ENCODE results near the gene PLP2.
"Not testable (repeated sequence)": the region's sequence is repeated elsewhere in the genome, so short reads cannot be mapped to it uniquely, and the experiment has no call there.

The PLP2 gene, protein sequence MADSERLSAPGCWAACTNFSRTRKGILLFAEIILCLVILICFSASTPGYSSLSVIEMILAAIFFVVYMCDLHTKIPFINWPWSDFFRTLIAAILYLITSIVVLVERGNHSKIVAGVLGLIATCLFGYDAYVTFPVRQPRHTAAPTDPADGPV

DNA sequence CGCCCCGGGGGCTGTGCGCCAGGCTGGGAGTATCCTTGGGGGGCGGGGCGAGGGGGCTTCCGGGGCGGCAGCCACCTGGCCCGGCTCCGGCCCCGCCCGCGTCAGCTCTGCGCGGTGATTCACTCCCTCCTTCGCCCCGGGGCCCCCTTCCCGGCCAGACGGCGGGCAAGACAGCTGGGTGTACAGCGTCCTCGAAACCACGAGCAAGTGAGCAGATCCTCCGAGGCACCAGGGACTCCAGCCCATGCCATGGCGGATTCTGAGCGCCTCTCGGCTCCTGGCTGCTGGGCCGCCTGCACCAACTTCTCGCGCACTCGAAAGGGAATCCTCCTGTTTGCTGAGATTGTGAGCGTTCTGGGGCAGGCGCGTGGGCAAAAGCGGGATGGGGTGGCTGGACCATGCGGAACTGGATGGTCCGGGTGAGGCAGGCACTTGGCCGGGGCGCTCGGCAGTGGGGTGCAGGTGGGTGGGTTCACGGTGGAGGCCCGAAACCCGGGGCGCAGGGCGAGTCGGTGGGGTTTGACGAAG, at the start of gene PLP2:
Gene PLP2, plus strand, starts transcription at position 147 of the 528 bp plus-strand sequence. Its CDS starts 103 bp downstream, at position 250.
- peak; percentile 26 for DNase-seq (ENCODE audit: low read depth, low spot score)

DNA sequence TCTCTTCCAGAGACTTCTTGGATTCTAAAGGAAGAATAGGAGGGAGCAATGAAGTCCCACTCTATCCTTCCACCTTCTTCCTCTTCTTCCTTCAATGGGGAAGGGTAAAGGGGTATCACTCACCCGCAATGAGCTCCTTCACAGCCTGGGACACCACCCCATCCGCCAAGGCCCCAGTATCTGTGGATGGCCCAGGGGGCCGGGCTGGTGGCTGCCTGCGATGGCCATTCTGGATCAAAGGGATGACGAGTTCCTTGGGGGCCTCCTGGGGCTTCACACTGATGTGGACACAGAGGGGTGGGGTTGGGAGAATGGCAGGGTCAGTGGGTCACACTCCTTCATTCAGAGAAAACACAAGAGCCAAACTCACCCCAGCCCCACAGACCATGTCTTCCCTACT, 49.2 kb upstream of the PLP2 start:
- DNase-seq (ENCODE audit: low read depth, low spot score), result no peak

DNA sequence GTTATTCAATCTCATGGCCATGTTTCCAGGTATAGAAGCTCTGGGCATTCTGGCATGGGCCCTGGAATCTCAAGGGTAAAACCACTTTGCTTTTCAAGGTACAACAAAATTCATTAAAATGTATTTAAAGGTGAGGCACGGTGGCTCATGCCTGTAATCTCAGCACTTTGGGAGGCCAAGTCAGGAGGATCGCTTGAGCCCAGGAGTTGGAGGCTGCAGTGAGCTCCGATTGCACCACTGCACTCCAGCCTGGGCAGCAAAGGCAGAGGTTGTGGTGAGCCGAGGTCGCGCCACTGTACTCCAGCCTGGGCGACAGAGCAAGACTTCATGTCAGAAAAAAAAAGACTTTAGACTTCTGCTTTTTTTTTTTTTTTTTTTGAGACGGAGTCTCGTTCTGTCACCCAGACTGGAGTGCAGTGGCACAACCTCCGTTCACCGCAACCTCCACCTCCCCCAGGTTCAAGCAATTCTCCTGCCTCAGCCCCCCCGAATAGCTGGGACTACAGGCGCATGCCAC, 43.9 kb upstream of the PLP2 start:
- DNase-seq (ENCODE audit: low read depth, low spot score), result not testable (repeated sequence)

DNA sequence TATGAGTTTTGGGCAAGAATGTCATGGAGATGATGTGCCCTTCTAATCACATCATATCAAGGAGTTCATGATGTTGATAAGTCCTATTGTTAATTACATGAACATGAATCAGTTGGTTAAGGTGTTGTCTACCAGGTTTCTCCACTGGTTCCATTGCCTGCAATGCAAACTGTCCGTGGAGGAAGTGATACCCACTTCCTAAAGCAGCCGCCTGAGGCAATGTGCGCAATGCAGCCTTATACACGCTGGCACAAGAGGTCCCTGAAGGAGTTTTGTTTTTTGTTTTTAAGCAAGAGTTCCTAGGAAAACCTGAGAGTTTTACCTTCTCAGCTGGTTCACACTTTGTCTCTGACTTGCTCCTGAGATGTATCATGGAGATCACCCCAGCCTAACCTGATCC, 42.3 kb upstream of the PLP2 start:
- DNase-seq (ENCODE audit: low read depth, low spot score), result no peak

DNA sequence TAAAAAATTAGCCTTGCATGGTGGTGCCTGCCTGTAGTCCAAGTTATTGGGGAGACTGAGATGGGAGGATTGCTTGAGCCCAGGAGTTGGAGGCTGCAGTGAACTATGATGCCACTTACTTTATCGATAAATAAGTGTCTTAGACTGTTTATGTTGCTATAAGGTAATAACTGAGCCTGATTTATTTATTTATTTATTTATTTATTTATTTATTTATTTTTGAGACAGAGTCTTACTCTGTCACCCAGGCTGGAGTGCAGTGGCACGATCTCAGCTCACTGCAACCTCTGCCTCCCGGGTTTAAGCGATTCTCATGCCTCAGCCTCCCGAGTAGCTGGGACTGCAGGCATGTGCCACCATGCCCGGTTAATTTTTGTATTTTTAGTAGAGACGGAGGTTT, 39.4 kb upstream of the PLP2 start:
- not testable (repeated sequence) for DNase-seq (ENCODE audit: low read depth, low spot score)

DNA sequence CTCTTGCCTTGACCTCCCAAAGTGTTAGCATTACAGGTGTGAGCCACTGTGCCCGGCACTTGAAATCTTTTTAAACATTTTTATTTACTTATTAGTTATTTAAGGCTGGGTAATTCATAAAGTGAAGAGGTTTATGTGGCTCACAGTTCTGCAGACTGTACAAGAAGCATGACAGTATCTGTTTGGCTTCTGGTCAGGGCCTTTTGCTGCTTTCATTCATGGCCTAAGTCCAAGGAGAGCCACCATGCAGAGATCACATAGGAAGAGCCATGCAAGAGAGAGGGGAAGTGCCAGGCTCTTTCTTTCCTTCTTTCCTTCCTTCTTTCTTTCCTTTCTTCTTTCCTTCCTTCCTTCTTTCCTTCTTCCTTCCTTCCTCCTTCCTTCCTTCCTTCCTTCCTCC, 37.9 kb upstream of the PLP2 start:
- no peak for DNase-seq (ENCODE audit: low read depth, low spot score)

DNA sequence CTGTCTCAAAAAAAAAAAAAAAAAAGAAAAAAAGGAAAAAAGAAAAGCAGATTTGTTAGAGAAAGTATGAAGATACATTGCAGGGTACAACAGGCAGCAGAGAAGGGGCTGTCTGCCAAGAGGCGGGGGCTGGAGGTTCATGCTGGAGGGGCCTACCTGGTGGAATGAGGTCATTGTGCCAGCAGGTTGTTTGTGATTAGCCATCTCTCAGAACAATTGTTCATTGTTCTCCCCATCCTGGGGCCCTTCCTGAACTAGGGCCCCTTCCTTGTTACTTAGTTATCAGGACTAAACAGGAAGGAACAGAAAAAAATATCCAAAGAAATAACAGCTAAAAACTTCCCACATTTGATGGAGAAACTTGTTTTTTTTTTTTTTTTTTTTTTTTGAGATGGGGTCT, 34.2 kb upstream of the PLP2 start:
- no peak for DNase-seq (ENCODE audit: low read depth, low spot score)

DNA sequence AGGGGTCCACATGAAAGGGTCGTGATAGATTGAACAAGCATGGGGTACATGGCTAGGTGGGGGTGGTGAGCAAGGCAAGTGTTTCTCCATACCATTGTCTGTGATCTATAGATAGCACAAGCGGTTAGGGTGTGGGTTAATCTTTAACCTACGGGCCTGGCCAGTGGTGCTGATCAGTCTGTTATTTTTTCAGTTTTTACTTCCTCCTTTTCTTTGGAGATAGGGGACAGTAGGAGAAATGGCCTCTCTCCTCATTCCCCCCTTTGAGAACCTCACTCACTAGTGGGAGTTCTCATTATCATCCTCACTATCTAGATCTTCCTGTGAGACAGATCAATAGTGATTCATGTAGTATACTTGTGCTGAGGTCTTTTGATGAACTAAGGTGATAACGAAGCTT, 32.0 kb upstream of the PLP2 start:
- no peak for DNase-seq (ENCODE audit: low read depth, low spot score)

DNA sequence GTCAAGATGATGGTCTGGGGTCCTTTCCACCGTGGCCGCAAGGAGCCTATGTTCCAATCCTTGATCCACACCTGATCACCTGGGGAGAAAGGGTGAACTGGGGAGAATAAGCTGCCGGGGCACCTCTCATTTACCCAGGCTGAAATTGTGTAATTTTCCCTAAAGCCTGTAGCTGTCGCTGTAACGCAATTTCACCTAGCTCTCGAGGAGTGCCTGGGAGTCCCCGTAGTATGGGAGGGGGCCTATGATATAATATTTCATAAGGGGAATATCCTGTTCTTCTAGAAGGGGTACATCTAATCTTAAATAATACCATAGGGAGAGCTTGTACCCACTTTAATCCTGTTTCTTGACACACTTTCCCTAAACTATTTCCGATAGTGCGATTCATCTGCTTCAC, 29.4 kb upstream of the PLP2 start:
- DNase-seq (ENCODE audit: low read depth, low spot score), result not testable (repeated sequence)

DNA sequence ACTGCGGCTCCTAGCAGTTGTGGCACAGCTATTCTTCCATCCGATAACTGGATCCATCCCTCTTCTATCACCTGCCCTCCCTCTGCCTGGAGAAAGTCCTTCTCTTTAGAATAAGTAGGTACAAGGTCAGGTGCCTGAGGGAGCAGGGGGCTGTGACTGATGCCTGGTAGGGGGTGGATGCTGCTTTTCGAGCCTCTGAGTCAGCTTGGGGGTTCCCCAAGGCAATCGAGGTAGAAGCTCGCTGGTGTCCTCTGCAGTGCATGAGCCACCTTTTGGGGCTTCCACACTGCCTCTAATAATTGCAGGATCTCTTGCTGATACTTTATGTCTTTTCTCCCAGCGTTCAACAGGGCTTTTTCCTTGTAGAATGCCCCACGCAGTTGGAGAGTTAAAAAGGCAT, 28.5 kb upstream of the PLP2 start:
- not testable (repeated sequence) for DNase-seq (ENCODE audit: low read depth, low spot score)

DNA sequence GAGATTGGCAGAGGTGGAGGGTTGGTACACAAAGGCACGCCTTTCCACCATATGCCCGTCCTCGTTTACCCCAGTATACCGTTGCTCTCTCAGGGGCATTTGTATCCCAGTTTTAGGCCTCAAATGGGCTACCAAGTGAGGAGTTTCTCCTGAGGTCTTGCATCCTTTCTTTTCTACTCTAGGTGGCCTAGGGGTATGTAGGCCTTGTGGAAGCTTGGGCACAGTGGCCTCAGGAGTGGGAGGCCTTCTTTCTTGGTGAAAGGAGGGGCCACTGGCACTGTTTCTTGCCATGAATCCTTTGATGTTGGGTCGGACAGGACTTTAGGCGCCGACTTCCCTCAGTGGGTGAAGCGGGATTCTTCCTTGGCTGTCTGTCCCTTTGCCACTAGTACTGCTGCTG, 24.4 kb upstream of the PLP2 start:
- DNase-seq (ENCODE audit: low read depth, low spot score), result no peak

DNA sequence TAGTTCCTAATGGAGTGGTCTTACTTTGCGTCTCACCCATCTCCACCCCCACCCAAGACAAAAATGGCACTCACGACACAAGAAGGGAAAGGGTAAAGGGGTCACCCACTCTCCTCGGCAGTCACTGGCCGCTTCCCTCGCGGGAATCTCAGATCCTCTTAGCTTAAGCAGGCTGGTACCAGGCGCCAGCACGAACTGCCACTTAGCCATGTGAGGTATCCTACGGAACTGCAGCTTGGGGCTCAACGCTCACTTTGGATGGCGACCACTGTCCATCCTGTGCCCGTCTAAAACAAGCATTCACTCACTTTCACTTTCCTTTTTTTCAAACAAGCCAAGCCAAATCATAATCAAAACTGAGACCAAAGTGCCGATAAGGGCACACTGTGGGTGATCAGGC, 23.8 kb upstream of the PLP2 start:
- no peak for DNase-seq (ENCODE audit: low read depth, low spot score)

DNA sequence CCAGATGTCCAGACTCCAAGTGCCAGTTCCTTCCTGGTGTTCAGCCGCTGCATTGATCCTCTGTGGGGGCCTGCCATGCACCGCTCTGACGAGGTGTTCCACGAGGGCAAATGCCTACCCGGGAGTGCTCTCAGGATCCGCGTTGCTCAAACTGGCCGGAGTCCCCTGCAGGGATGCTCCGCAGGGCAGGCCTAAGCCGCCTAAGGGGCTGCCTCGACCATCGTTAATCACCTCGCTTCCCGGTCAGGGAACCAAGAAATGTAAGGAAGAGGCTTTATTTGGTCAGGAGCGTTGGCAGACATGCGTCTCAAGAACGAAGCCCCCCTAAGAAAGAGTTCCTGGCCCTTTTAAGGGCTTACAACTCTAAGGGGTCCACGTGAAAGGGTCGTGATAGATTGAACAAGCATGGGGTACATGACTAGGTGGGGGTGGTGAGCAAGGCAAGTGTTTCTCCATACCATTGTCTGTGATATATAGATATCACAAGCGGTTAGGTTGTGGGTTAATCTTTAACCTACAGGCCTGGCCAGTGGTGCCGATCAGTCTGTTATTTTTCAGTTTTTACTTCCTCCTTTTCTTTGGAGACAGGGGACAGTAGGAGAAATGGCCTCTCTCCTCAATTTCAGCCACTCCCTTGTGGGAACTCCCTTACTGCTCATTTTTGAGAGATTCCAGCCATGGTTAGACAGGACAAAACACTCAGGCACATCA, 23.2 kb upstream of the PLP2 start:
- not testable (repeated sequence) for DNase-seq (ENCODE audit: low read depth, low spot score)

DNA sequence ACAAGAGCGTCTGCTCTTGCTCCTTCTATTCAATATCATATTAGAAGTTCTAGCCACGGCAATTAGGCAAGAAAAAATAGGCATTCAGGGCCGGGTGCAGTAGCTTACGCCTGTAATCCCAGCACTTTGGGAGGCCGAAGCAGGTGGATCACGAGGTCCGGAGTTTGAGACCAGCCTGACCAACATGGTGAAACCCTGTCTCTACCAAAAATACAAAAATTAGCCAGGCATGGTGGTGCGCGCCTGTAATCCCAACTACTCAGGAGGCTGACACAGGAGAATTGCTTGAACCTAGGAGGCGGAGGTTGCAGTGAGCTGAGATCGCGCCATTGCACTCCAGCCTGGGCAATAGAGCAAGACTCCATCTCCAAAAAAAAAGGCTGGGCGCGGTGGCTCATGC, 22.4 kb upstream of the PLP2 start:
- not testable (repeated sequence) for DNase-seq (ENCODE audit: low read depth, low spot score)

DNA sequence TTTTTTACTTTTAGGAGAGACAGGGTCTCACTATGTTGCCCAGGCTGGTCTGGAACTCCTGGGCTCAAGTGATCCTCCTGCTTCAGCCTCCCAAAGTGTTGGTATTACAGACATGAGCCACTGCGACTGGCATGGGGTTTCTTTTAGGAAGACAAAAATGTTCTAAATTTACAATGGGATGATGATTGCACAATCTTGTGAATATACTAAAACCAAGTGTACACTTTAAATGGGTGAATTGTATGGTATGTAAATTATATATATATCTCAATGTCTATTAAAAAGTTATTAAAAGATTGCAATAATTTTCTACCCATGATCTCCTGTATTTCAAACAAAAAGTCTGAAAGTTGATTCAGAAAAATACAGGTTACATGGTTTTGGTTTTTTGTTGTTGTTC, 18.2 kb upstream of the PLP2 start:
- DNase-seq (ENCODE audit: low read depth, low spot score), result no peak

DNA sequence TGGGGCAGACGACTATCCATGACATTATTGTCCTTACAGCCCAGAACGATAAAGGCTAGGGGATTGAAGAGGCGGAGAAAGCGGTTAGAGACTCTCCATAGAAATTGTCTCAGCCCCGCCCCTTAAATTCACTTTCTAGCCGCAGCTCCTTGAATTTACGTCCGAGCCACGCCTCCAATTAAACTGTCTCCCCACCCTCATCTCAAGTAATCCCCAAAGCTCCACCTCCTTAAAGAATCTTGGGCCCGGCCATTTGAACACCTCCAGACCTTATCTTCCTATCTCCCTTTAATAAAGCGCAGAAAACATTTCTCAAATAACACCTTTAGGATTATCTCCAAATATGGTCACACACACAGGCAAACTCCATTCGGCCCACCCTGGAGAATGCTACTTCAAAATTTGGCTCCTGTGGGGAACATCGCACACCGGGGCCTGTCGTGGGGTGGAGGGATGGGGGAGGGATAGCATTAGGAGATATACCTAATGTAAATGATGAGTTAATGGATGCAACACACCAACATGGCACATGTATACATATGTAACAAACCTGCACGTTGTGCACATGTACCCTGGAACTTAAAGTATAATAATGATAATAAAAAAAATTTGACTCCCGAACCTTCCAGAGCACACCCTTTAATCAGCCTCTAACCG, 16.3 kb upstream of the PLP2 start:
- DNase-seq (ENCODE audit: low read depth, low spot score), result no peak

DNA sequence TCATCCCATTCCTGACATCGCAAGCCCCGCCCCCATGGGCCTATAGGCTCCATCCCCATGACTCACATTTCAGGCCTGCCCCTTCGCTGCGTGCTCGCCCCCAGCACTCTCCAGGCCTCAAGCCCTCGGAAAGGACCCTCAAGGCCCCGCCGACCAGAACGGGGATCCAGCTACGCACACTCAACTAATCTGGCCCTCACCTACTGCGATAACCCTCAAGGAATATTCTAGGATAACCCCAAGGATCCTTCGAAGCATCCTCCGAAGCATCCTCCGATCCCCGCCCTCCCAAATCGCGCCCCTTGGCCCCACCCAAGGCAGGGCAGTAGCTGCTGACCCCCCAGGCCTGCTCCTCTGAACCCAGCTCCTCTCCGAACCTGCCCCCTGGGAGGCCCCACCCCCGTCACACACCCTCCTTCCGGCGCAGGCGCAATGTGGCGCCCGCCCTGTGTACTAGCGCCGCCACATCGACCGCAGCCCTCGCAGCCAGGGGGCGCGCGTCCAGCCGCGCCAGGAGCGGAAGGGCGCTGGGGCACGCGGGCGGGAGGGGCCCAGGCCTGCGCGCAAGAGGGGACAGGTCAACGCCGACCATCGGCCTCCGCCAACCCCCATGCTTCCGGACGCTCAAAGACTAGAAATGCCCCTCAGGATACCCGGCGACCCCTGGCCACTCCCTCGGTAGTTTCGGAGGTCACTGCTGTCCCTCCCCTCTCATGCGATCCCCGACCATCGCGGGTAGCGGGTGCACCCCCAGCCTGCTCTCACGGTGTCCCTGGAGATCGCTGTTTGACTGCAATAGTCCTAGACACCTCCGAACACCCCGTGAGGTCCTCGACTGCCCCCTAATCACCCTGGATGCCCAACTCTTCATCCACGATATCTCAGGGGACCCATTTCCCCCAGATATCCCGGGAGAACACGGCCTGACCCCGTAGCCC, 15.5 kb upstream of the PLP2 start:
- peak; percentile 69 for DNase-seq (ENCODE audit: low read depth, low spot score)

DNA sequence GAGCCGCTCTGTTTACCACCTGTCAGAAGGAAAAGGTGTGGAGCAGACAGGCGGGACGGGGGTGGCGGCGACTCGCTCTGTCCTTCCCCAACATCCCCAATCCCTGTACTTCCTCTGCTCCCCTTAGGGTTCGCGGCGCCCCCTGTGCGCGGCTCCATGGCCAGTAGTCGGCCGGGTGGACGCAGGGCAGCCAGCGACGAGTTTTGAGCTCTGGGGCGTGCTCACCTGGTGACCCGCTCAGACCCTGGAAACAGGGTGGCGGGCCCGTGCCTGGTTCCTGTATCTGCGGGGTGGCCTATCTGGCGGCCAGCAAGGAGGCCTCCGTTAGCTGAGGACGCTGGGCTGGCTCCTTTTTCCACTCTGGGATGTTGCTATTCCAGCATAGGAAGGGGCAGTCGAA, 14.5 kb upstream of the PLP2 start:
- no peak for DNase-seq (ENCODE audit: low read depth, low spot score)

DNA sequence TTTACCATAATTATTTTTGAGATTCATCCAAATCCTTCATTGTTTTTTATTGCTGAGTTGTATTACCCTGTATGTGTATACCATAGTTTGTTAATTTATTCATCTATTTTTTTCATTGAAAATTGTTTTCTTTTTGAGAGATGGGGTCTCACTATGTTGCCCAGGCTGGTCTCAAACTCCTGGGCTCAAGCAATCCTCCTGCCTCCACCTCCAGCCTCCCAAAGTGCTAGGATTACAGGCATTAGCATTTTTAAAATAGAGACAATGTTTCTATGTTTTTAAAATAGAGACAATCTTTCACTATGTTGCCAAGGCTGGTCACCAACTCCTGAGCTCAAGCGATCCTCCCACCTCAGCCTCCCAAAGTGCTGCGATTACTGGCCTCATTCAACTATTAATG, 10.8 kb upstream of the PLP2 start:
- no peak for DNase-seq (ENCODE audit: low read depth, low spot score)

DNA sequence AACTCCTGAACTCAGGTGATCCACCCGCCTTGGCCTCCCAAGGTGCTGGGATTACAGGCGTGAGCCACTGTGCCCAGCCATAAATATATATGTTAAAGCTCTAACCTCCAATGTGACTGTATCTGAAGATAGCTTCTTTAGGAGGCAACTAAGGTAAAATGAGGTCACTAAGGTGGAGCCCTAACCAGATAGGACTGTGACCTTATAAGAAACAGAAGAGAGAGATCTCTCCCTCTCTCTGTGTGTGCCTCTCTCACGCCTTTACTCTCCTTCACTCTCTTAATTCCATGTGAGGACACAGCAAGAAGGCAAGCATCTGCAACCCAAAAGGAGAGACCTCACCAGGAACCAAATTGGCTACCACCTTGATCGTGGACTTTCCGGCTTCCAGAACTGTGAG, 10.1 kb upstream of the PLP2 start:
- no peak for DNase-seq (ENCODE audit: low read depth, low spot score)

DNA sequence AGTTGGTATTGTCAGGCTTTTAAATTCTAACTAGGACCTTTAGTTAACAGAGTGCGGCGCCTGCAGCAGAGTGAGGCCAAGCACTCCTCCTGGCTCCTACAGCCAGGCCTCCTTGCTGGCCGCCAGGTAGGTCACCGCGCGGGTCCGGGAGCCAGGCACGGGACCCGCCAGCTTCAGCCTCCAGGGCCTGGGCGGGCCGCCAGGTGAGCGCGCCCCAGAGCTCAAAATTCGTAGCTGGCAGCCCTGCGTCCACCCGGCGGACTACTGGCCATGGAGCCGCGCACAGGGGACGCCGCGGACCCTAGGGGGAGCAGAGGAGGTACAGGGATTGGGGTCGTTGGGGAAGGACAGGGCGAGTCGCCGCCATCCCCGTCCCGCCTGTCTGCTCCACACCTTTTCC, 9.1 kb upstream of the PLP2 start, which contains the start of gene MAGIX:
Gene MAGIX, plus strand, starts transcription at position 139 of the 400 bp plus-strand sequence. Its CDS starts 132 bp downstream, at position 271.
- no peak for DNase-seq (ENCODE audit: low read depth, low spot score)

Data from activated CD4-positive, CD25-positive, alpha-beta regulatory T cell treated with anti-CD3 and anti-CD28 coated beads, Interleukin-2, amount 50 U/mL, for 16 hours (primary cell).